ENCODE data around the gene IARS1. TPM values are rescaled to one million over a fixed set of nuclear protein-coding genes. Genes with fewer than 3 reads are reported as not detected.
A peak's percentile ranks its signal among the peaks of the same experiment; 100 is the strongest.

Gene IARS1
- total and polyA plus RNA-seq, 2 of the 8 experiments (the other 6 are each of a cell fraction or from before 2014, with no cell fraction given), result 74.9 to 243 TPM

- Histone ChIP-seq H2BK5ac (ENCODE audit: low read depth, low read length) (no peak overlapping the region), H2BK20ac (ENCODE audit: low read length) (no peak overlapping the region), H3K27me3 (replicated peaks in 1 of 4; ENCODE audit: control insufficient read depth in 3 of 4, extremely low read depth in 1 of 4, insufficient read depth in 3 of 4, low read length in 3 of 4) (no peaks in the 10 kb centered on the region), H3K9me3 (ENCODE audit: insufficient read depth in 2 of 2, low read depth in 1 of 2, low read length in 1 of 2) (no peaks in the 10 kb centered on the region), H3K23ac (ENCODE audit: insufficient read length) (no peak overlapping the region), H3K79me2 (ENCODE audit: control insufficient read depth in 1 of 2, insufficient read depth in 2 of 2, low read length in 2 of 2) (peaks cover 0 to 14% of the 10 kb centered on the region in 2 experiments; a peak in 2 of 4 replicates), H3K56ac (replicated peaks; ENCODE audit: insufficient read length, low read depth, low read length) (no peak overlapping the region), H3K36me3 (ENCODE audit: control insufficient read depth in 2 of 4, insufficient read depth in 4 of 4, low read length in 3 of 4) (peaks cover 0 to 1% (median under 1%) of the 10 kb centered on the region in 4 experiments; a peak in 3 of 8 replicates), H2BK120ac (replicated peaks; ENCODE audit: low read depth, low read length) (no peak overlapping the region), H3K4me3 (ENCODE audit: extremely low read depth in 1 of 4, insufficient read depth in 2 of 4, low read depth in 3 of 4, low read length in 4 of 4) (no peak overlapping the region), H4K20me1 (replicated peaks in 1 of 2; ENCODE audit: control insufficient read depth in 1 of 2, insufficient read depth in 2 of 2, low read length in 2 of 2) (peaks cover 1 to 2% of the 10 kb centered on the region in 2 experiments), H2BK15ac (ENCODE audit: low read length) (no peak overlapping the region), H2AK5ac (ENCODE audit: low read depth, low read length) (no peak overlapping the region), H3K4me1 (replicated peaks in 1 of 4; ENCODE audit: control insufficient read depth in 3 of 4, insufficient read depth in 4 of 4, low read length in 3 of 4) (peaks cover 0 to 4% (median under 1%) of the 10 kb centered on the region in 4 experiments; a peak in 1 of 7 replicates), H3K79me1 (ENCODE audit: low read depth, low read length) (peaks cover 2% of the 10 kb centered on the region), H3K4ac (replicated peaks; ENCODE audit: insufficient read length, low read depth, low read length) (no peak overlapping the region), H3K4me2 (ENCODE audit: insufficient read depth in 1 of 2, low read depth in 2 of 2, low read length in 2 of 2) (no peak overlapping the region), H3K23me2 (ENCODE audit: low read depth, low read length) (peaks cover 7% of the 10 kb centered on the region), H3K14ac (ENCODE audit: insufficient read length) (no peak overlapping the region), H2BK12ac (ENCODE audit: low read depth, low read length) (no peak overlapping the region), H2AFZ (ENCODE audit: low read length) (no peak overlapping the region), H4K8ac (ENCODE audit: extremely low read depth, insufficient read depth, low read length) (no peak overlapping the region), H4K5ac (ENCODE audit: insufficient read length, low read depth, low read length) (no peak overlapping the region), H3K27ac (ENCODE audit: low read depth, low read length) (no peak overlapping the region), H3K18ac (ENCODE audit: extremely low read depth, low read length) (no peak overlapping the region), H4K91ac (replicated peaks; ENCODE audit: insufficient read length, low read length) (no peak overlapping the region), H3K9ac (replicated peaks in 1 of 4; ENCODE audit: extremely low read depth in 1 of 4, low read depth in 3 of 4, low read length in 3 of 4) (no peak overlapping the region)
- 68% methylated on average over 2 of the region's 2 CpGs; no CpG with 5 or more reads in 1 of the 2 experiments for WGBS, 2 experiments (ENCODE audit: extremely low coverage in 1 of 2, insufficient coverage in 1 of 2, insufficient read length in 1 of 2, insufficient replicate concordance in 2 of 2, low coverage in 1 of 2, low lambda C conversion rate in 2 of 2, missing lambda C conversion rate in 1 of 2)
- no peak for FAIRE-seq
- no peak for DNase-seq (ENCODE audit: low read depth in 1 of 2, low spot score in 2 of 2)
- ChIA-PET CTCF (ENCODE audit: partially characterized antibody) (interaction anchor here (0.7 to 2.1 kb wide), 8 partner anchors 13 to 305 kb away, joined by 3 to 13 read pairs (median 3); no protein-coding TSS in a partner anchor), POLR2A (ENCODE audit: partially characterized antibody) (interaction anchor here (0.7 kb wide), 1 partner anchor 23 kb away, joined by 3 read pairs; no protein-coding TSS in a partner anchor)
- no peak for TF ChIP-seq TAF1 (IDR thresholded peaks at IDR 0.05; ENCODE audit: low read depth, low read length)
- no peak for TF ChIP-seq ZNF274 (IDR thresholded peaks at IDR 0.05; ENCODE audit: borderline replicate concordance, extremely low read depth, low read length)
- TF ChIP-seq RAD21 (IDR thresholded peaks at IDR 0.05 in 1 of 2, conservative IDR thresholded peaks at IDR 0.05 in 1 of 2; ENCODE audit: low read depth in 2 of 2, low read length in 2 of 2), result peak; percentile 42 to 59
- TF ChIP-seq POU5F1 (IDR thresholded peaks at IDR 0.05; ENCODE audit: low read depth, low read length), result no peak
- no peak for TF ChIP-seq ATF3 (IDR thresholded peaks at IDR 0.05; ENCODE audit: insufficient read depth, low read depth, low read length)
- TF ChIP-seq CTCF (IDR thresholded peaks at IDR 0.05; ENCODE audit: control extremely low read depth in 1 of 3, insufficient read depth in 1 of 3, low read depth in 1 of 3, low read length in 3 of 3), result peak in 2 of 3 experiments; percentile 13 to 27; a peak in 2 of 4 replicates
- TF ChIP-seq POLR2AphosphoS5 (IDR thresholded peaks at IDR 0.05; ENCODE audit: low read depth, low read length), result no peak
Observed at GRCh38 chr9:92328225-92328624, 34.7 kb upstream of the IARS1 start.
